A673 (cell line): ENCODE results near the gene MGAT2.

Source experiments
- EZH2 ChIP-seq: fragments of 200-600 bp; sonication (generic); IDR thresholded peaks from 2 replicates; pipeline ENCODE4 v1.6.1; 2017; ENCODE audit warnings: borderline replicate concordance, low read depth, mild to moderate bottlenecking, mixed read lengths, antibody characterized with exemption, low read length; ENCODE audit not compliant: poor library complexity, severe bottlenecking
- TF ChIP-seq, protein P1 (sequence below): fragments of 300-800, 200-600 bp; sonication (generic); conservative IDR thresholded peaks from 2 replicates; pipeline ENCODE4 v1.5.1; 2017; ENCODE audit warnings: low read depth, mild to moderate bottlenecking, antibody characterized with exemption, low read length, moderate library complexity, mixed read lengths

DNA sequence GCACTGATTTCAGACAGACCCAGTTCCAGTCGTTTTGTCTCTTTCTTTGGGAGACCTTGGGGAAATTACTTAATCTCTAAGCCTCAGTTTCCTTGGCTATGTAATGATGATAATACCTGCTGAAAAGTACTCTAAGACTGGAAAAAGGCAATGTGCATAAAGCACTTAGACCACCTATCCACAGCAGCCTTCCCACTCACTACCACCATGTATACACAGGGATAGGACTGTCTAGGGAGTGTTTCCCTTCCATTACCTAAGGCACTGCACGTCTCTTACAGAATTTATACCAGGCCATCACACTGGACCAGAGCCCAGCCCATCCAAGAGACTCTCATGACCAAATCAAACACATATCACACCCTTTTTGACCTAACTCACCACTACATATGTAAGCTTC is 40.8 kb upstream of the MGAT2 start:
- TF ChIP-seq, protein P1, sequence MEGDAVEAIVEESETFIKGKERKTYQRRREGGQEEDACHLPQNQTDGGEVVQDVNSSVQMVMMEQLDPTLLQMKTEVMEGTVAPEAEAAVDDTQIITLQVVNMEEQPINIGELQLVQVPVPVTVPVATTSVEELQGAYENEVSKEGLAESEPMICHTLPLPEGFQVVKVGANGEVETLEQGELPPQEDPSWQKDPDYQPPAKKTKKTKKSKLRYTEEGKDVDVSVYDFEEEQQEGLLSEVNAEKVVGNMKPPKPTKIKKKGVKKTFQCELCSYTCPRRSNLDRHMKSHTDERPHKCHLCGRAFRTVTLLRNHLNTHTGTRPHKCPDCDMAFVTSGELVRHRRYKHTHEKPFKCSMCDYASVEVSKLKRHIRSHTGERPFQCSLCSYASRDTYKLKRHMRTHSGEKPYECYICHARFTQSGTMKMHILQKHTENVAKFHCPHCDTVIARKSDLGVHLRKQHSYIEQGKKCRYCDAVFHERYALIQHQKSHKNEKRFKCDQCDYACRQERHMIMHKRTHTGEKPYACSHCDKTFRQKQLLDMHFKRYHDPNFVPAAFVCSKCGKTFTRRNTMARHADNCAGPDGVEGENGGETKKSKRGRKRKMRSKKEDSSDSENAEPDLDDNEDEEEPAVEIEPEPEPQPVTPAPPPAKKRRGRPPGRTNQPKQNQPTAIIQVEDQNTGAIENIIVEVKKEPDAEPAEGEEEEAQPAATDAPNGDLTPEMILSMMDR, result no peak
- no peak for TF ChIP-seq EZH2
